GM12891 (cell line): ENCODE results near the gene NDUFV3.
"Not testable (repeated sequence)": the region's sequence is repeated elsewhere in the genome, so short reads cannot be mapped to it uniquely, and the experiment has no call there.

Experiments
- DNase-seq: peaks from one replicate; pipeline ENCODE4 v3.0.0; 2011; ENCODE audit warnings: low spot score; ENCODE audit not compliant: insufficient read length
- FAIRE-seq: peaks from 2 replicates; lab custom pipeline; 2011; peaks lifted over from hg19 to GRCh38; lab: Jason Lieb, UNC
- PAX5 ChIP-seq: IDR thresholded peaks from 2 replicates; pipeline ENCODE4 v1.6.1; 2011; ENCODE audit warnings: low read length, moderate library complexity, mild to moderate bottlenecking; ENCODE audit not compliant: insufficient read depth, severe bottlenecking
- POLR2A ChIP-seq: IDR thresholded peaks from 2 replicates; pipeline ENCODE4 v1.6.1; 2011; ENCODE audit warnings: low read depth, low read length, control low read depth
- POLR2AphosphoS5 ChIP-seq: IDR thresholded peaks from 2 replicates; pipeline ENCODE4 v1.6.1; 2011; ENCODE audit warnings: low read depth, low read length, control low read depth
- POU2F2 ChIP-seq: IDR thresholded peaks from 2 replicates; pipeline ENCODE4 v1.6.1; 2011; ENCODE audit warnings: low read depth, mild to moderate bottlenecking, control low read depth, low read length, moderate library complexity
- SPI1 ChIP-seq: IDR thresholded peaks from 2 replicates; pipeline ENCODE4 v1.6.1; 2011; ENCODE audit warnings: low read depth, low read length, control low read depth
- TAF1 ChIP-seq: IDR thresholded peaks from 2 replicates; pipeline ENCODE4 v1.6.1; 2011; ENCODE audit warnings: low read depth, low read length, control low read depth

The NDUFV3 gene

DNA sequence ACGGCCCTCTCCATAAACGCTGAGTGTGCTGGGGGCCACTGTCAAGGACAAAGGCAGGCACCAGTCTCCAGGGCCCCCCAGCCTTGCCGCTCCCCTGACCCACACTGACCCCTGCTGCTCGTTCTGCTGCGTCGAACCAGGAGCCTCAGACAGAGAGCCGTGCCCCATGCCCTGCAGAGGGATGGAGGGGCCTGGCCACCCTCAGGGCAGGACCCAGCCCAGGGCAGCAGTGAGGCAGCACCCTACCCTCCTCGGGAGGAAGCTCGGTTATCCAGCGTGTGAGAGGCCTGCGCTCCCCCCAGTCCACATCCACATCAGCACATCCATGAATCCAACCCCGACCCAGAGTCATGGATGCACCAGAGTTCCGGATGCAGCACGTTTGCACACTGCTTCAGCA, 28.8 kb upstream of the NDUFV3 start:
- TF ChIP-seq POU2F2 (no peak), POLR2A (no peak), PAX5 (no peak), TAF1 (no peak), SPI1 (no peak), POLR2AphosphoS5 (no peak)
- FAIRE-seq (no peak), DNase-seq (no peak)

DNA sequence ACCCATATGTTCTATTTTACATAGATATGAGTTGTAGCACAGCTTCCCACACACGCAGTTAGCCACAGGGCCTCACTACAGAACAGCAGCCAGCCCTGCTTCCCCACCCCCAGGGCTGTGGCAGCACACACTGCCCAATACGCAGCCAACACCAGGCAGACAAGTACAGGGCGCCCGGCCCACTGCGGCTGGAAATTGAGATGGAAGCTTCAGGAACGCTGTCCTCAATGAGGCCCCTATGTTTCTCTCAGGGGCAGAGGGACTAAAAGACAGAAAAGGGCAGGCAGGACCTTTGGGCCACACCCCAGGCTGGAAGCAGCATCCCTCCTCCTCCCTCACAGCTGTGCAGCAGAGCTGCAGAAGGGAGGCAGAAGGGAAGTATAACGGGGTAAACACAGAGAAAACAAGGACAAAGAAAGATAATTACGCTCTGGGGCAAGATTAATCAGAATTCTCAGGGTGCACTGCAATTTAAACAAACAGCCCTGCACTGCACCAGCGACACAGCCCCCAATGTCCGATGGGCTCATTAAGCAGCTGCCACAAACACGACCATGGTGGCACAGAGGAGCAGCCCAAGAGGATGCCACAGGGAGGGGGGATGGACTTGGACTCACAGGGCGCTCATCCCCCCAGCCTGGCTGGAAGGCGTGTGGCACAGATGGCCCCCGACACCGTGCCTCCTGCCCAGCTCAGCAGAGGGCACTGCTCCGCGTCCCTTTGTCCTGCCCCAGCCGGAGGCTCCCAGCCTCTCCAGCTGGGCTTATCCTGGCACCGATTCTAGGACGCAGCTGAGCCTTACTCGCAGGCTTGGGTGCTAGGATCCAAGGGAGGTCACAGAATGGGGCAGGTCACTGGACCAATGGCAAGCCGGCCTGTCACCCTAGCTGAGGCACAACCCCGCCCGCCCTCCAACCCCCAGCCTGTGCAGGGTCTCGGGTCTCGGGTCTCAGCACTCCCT, 28.0 kb upstream of the NDUFV3 start:
- no peak for DNase-seq
- no peak for FAIRE-seq
- no peak for TF ChIP-seq POU2F2
- no peak for TF ChIP-seq POLR2A
- TF ChIP-seq PAX5: no peak
- TF ChIP-seq POLR2AphosphoS5: no peak
- no peak for TF ChIP-seq SPI1
- no peak for TF ChIP-seq TAF1

DNA sequence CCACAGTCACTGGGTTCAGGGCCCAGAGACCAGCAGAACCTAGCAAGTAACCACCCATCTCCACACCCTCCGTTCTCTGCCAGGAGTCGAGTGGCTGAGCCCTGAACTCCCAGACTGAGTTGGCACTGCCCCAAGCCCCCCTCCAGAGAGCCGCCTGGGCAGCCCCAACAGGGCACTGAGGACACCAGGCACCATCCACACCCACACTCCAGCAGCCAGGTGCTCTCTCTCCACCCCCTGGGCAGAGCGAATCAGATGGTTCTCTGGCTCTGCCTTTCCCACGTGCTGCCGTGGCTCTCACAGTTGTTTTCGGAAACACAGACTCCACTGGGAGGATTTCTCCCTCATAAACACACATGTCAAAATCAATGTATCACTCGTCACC, 27.3 kb upstream of the NDUFV3 start:
- TF ChIP-seq POLR2AphosphoS5: no peak
- TF ChIP-seq POU2F2: no peak
- TF ChIP-seq SPI1: no peak
- no peak for TF ChIP-seq POLR2A
- no peak for TF ChIP-seq TAF1
- TF ChIP-seq PAX5: no peak
- no peak for DNase-seq
- FAIRE-seq: no peak

DNA sequence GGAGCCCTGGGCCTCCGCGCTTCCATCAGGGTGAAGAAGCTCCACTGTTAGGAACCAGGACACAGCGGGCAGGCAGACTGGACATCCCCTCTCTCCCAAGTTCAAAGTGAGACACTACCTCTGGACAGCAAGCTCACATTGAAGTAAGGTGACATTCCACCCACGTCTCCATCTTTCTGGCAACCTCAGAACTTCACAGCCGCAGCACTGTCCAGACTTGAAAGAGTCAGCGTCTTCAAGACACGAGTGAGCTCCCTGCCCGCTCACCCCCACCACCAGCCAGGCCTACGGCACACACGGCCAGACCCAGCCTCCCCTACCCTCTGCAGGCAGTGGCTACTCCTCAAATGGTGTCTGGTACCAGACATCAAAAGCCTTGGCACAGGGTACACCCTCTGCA, 24.9 kb upstream of the NDUFV3 start:
- TF ChIP-seq TAF1 (no peak), POU2F2 (no peak), POLR2AphosphoS5 (no peak), SPI1 (no peak), POLR2A (no peak), PAX5 (no peak)
- no peak for FAIRE-seq
- DNase-seq: no peak

DNA sequence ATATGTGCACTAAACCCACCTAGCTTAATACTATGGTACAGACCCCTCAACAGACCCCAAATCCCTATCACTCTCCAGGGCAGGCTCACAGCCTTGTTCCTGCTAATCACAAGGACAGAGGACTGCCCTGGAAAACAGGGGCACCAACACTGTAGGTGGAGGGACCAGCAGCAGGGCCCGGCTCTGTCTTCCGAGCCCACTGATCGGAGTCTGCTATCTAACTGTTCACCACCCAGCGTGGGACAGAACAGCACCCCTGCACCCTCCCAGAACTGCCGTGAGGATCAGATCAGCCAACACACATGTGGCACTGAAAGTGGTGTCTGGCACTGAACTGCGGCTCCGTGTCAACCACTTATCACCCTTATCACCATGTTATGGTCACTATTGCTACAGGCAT, 20.0 kb upstream of the NDUFV3 start:
- DNase-seq (no peak), FAIRE-seq (no peak)
- TF ChIP-seq PAX5: no peak

DNA sequence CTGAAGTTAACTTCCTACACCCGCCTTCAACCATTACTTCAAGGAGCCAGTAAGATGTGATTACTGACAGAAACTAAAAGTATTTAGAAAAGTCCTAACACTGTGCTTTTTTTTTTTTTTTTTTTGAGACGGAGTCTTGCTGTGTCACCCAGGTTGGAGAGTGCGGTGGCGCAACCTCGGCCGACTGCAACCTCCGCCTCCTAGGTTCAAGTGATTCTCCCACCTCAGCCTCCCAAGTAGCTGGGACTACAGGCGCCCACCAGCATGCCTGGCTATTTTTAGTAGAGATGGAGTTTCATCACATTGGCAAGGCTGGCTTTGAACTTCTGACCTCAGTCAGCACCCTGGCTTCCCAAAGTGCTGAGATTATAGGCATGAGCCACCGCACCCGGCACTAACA, 17.3 kb upstream of the NDUFV3 start:
- FAIRE-seq, DNase-seq: not testable (repeated sequence)

DNA sequence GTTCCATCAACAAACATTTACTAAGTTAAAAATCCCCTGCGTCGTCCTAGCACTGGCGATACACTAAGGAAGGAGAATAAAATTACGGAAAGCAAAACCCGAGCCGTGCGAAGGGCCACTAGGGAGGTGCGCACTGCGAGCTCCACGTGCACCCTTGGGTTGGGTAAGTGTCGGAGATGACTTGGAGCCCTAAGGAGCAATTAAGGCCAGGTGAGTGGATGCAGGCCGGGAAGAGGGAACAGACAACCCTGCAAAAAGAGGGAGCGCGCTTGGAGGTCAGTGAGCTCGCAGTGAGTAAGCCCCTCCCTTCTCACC, 14.5 kb upstream of the NDUFV3 start:
- no peak for TF ChIP-seq POLR2A
- no peak for FAIRE-seq
- DNase-seq: no peak

DNA sequence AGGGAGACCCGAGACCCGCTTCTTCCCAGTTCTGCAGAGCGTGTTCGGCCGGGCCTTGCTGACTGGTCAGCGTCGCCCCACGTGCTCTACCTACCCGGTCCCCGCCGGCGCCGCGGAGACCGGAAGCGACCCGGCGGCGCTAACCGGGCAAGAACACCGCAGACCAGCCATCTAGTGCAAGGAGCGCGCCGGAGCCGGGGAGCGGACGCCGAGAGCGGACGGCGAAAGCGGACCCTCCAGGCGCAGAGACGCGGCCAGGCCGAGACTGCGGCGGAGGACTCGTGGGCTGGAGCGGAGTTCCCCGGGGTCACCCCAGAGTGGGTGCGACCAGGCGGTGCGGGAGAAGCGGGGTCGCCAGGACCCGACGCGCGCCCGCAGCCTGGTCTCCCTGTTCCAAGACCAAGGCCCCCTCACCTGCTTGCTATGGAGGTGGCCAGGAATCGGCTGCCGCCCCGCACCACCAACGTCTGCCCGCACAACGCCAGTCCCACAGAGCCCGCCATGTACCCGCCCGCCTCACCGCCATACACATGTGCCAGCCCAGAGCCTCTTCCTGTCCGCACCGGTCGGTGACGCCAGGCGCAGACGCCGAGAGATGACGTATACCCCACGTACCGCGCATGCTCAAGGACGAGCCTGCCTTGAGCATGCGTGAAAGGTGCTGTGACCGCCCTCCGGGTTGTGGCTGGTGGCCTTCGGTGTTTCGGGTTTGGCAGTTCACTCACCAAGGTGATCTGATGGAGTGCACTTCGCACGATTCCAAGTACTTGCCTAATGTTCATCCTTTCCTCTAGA, 13.9 kb upstream of the NDUFV3 start, which contains the start of gene WDR4:
WDR4 (minus strand) TSS at position 547 of the 795 bp plus-strand sequence; CDS start at position 503, 44 bp downstream.
- TF ChIP-seq POLR2AphosphoS5: peak; percentile 99
- TF ChIP-seq PAX5: no peak
- TF ChIP-seq TAF1: peak; percentile 99
- peak; percentile 38; the same call in 1 of the 2 replicates for TF ChIP-seq SPI1
- TF ChIP-seq POU2F2: peak; percentile 57
- TF ChIP-seq POLR2A: peak; percentile 98
- FAIRE-seq (peak; percentile 99), DNase-seq (peak; percentile 97)

DNA sequence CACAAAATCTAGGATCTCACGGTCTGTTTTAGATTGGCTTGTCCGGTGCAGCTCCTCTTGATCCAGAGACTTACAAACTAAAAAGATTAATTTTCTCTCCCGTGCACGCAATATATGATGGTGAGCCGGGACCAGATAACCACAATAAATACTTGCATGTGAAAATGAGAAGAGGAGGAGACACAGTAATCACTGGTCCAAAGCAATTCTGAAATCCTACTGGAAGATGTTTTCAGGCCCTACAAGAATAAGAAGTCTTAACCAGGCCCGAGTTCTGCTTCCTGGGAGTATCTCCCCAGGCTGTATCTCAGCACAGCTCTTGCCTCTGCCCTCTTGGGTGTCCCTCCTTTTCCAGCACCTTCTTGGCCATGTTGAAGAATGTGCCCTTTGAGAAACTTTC, 12.8 kb upstream of the NDUFV3 start:
- DNase-seq: no peak
- FAIRE-seq: no peak
- TF ChIP-seq POLR2AphosphoS5 (no peak), TAF1 (no peak), POLR2A (no peak)

DNA sequence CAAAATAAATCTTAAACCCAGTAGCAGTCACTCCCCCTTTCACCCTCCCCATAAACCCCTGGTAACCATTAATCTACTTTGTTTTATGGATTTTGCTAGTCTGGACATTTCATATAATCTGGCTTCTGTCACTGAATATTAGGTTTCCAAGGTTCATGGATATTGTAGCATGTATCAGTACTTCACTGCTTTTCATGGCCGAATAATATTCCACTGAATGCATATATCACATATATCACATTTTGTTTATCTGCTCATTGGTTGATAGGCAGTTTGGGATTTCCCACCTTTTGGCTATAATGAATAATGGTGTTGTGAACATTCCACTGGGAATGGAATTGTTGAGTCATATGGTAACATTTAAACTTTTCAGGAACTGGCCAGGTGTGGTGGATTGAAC, 9.2 kb upstream of the NDUFV3 start:
- TF ChIP-seq PAX5 (no peak), POU2F2 (no peak), SPI1 (no peak), POLR2AphosphoS5 (no peak), POLR2A (no peak), TAF1 (no peak)
- FAIRE-seq (no peak), DNase-seq (no peak)
